Activated T-cell treated with anti-CD3 and anti-CD28 coated beads for 4 hours (primary cell): ENCODE results near the gene XKR3.
"Not testable (repeated sequence)": the region's sequence is repeated elsewhere in the genome, so short reads cannot be mapped to it uniquely, and the experiment has no call there.

Experiments used
- DNase-seq: peaks from one replicate; pipeline ENCODE4 v3.0.0-alpha.2; 2020

The XKR3 gene

GRCh38 chr22:16824716-16825687 is at the start of gene XKR3:
Gene XKR3 (minus strand): TSS chr22:16825411. CDS start chr22:16808073, 17,338 bp downstream.
- no peak for DNase-seq

GRCh38 chr22:16869640-16870039 is 44.4 kb upstream of the XKR3 start:
- not testable (repeated sequence) for DNase-seq

- no peak for DNase-seq
Measured at GRCh38 chr22:16866167-16866566, 41.0 kb upstream of the XKR3 start.

- DNase-seq, result not testable (repeated sequence)
Measured at GRCh38 chr22:16856851-16857250, 31.6 kb upstream of the XKR3 start.

GRCh38 chr22:16854631-16855030 is 29.4 kb upstream of the XKR3 start:
- DNase-seq, result no peak

GRCh38 chr22:16851268-16851996 is 26.2 kb upstream of the XKR3 start:
- not testable (repeated sequence) for DNase-seq

- no peak for DNase-seq
Measured at GRCh38 chr22:16847271-16847670, 22.1 kb upstream of the XKR3 start.

GRCh38 chr22:16845881-16846280 is 20.7 kb upstream of the XKR3 start:
- DNase-seq, result no peak

- DNase-seq, result no peak
Measured at GRCh38 chr22:16845465-16845864, 20.3 kb upstream of the XKR3 start.

GRCh38 chr22:16844529-16844928 is 19.3 kb upstream of the XKR3 start:
- no peak for DNase-seq

- no peak for DNase-seq
Measured at GRCh38 chr22:16838073-16838472, 12.9 kb upstream of the XKR3 start.

- DNase-seq, result no peak
Measured at GRCh38 chr22:16834971-16835370, 9.8 kb upstream of the XKR3 start.

- DNase-seq, result no peak
Measured at GRCh38 chr22:16831257-16831656, 6.0 kb upstream of the XKR3 start.

- DNase-seq, result no peak
Measured at GRCh38 chr22:16829985-16830384, 4.8 kb upstream of the XKR3 start.

- DNase-seq, result no peak
Measured at GRCh38 chr22:16828876-16829275, 3.7 kb upstream of the XKR3 start.

GRCh38 chr22:16827506-16827905 is 2.3 kb upstream of the XKR3 start:
- DNase-seq, result no peak

- DNase-seq, result no peak
Measured at GRCh38 chr22:16819249-16819648, 6.0 kb downstream of the XKR3 start.

GRCh38 chr22:16818538-16818937 is 6.7 kb downstream of the XKR3 start:
- DNase-seq, result no peak

GRCh38 chr22:16815073-16815472 is 10.1 kb downstream of the XKR3 start:
- no peak for DNase-seq

- no peak for DNase-seq
Measured at GRCh38 chr22:16810188-16810802, 14.9 kb downstream of the XKR3 start.

- DNase-seq, result no peak
Measured at GRCh38 chr22:16808744-16809143, 16.5 kb downstream of the XKR3 start.

GRCh38 chr22:16807109-16807508 is 18.1 kb downstream of the XKR3 start:
- DNase-seq, result no peak

GRCh38 chr22:16806401-16806800 is 18.8 kb downstream of the XKR3 start:
- no peak for DNase-seq

GRCh38 chr22:16804882-16805281 is 20.3 kb downstream of the XKR3 start:
- no peak for DNase-seq
